ENCODE measurements around the gene CAPN1.

DNA sequence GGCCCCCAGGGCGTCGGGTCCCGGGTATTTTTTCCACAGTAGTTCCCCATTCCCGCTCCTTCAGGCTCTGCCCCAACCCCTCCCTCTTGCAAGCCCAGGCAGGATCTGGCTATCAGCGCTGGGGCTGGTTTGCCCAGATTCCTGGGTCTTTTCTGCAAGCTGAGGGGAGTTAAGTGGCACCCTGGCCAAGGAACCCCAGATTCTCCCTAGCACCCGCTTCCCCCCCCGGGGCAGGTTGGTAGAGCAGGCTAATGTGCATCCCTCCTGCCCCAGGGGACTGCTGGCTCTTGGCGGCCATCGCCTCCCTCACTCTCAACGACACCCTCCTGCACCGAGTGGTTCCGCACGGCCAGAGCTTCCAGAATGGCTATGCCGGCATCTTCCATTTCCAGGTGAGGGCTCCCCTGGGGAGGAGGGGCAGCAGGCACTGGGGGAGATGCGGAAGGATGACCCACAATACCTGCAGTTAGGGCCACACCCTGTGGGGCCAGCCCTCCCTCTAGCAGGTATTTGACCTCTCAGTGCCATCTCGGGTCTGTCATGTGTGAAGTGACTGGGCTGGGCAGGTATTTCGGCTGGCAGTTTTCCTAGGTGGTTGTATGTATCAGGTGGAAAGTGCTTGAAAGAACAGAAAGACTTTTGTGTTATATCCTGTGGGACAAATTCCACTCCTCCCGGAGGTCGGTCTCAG, 1.6 kb downstream of the CAPN1 start:
- TF ChIP-seq, protein P1, sequence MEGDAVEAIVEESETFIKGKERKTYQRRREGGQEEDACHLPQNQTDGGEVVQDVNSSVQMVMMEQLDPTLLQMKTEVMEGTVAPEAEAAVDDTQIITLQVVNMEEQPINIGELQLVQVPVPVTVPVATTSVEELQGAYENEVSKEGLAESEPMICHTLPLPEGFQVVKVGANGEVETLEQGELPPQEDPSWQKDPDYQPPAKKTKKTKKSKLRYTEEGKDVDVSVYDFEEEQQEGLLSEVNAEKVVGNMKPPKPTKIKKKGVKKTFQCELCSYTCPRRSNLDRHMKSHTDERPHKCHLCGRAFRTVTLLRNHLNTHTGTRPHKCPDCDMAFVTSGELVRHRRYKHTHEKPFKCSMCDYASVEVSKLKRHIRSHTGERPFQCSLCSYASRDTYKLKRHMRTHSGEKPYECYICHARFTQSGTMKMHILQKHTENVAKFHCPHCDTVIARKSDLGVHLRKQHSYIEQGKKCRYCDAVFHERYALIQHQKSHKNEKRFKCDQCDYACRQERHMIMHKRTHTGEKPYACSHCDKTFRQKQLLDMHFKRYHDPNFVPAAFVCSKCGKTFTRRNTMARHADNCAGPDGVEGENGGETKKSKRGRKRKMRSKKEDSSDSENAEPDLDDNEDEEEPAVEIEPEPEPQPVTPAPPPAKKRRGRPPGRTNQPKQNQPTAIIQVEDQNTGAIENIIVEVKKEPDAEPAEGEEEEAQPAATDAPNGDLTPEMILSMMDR (IDR thresholded peaks at IDR 0.05 in 8 of 11, conservative IDR thresholded peaks at IDR 0.05 in 3 of 11) = no peak
- TF ChIP-seq POLR2AphosphoS5 (IDR thresholded peaks at IDR 0.05) (no peak), POLR2A (IDR thresholded peaks at IDR 0.05) (no peak)
